ENCODE measurements around the gene MRPL19. TPM values are rescaled to one million over a fixed set of nuclear protein-coding genes. Genes with fewer than 3 reads are reported as not detected.
A peak's percentile ranks its signal among the peaks of the same experiment; 100 is the strongest.
"Not testable (repeated sequence)": the region's sequence is repeated elsewhere in the genome, so short reads cannot be mapped to it uniquely, and the experiment has no call there.

MRPL19 gene
- total RNA-seq, 1 donor from 2014 or later, result 47.6 TPM

DNA sequence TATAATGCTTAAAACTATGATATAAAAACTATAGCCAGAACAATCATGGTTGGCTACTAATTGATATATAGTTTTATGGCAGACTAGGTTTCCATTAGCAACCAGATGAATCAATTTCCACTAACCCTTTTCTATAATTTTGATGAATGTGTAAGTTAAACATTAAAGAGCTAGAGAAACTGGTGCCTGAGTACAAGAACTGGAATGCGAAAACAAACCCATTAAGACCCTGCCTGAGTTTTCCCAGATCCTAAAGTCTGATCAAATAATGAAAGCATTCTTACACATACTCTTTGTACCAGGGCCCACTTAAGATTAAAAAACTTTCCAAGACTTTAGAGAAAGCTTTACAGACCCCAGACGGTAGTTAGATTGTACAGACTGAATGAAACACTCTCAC lies 21.3 kb downstream of the MRPL19 start:
- H3K4me1 Mint-ChIP-seq, result peaks cover 19% of the 10 kb centered on the region
- DNase-seq (ENCODE audit: low spot score in 2 of 2, unreplicated experiment in 2 of 2), result no peak
- TF ChIP-seq, protein P1, sequence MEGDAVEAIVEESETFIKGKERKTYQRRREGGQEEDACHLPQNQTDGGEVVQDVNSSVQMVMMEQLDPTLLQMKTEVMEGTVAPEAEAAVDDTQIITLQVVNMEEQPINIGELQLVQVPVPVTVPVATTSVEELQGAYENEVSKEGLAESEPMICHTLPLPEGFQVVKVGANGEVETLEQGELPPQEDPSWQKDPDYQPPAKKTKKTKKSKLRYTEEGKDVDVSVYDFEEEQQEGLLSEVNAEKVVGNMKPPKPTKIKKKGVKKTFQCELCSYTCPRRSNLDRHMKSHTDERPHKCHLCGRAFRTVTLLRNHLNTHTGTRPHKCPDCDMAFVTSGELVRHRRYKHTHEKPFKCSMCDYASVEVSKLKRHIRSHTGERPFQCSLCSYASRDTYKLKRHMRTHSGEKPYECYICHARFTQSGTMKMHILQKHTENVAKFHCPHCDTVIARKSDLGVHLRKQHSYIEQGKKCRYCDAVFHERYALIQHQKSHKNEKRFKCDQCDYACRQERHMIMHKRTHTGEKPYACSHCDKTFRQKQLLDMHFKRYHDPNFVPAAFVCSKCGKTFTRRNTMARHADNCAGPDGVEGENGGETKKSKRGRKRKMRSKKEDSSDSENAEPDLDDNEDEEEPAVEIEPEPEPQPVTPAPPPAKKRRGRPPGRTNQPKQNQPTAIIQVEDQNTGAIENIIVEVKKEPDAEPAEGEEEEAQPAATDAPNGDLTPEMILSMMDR (IDR thresholded peaks at IDR 0.05; ENCODE audit: unreplicated experiment), result no peak
- peaks cover 39% of the 10 kb centered on the region for H3K36me3 Mint-ChIP-seq
- H3K27me3 Mint-ChIP-seq (ENCODE audit: low read depth), result no peaks in the 10 kb centered on the region
- peak overlapping the region; percentile 92 for H3K27ac Mint-ChIP-seq
- no peak overlapping the region for H3K4me3 Mint-ChIP-seq
- no peaks in the 10 kb centered on the region for H3K9me3 Mint-ChIP-seq

DNA sequence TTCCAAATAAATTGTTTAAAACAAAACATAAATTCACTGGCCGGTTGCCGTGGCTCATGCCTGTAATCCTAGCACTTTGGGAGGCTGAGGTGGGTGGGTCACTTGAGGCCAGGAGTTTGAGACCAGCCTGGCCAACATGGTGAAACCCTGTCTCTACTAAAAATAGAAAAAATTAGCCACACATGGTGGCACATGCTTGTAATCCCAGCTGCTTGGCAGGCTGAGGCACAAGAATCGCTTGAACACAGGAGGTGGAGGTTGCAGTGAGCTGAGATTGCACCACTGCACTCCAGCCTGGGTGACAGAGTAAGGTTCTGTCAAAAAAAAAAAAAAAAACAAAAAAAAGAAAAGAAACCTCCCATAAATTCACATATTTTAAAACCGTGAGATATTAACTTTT lies 28.8 kb downstream of the MRPL19 start:
- H3K36me3 Mint-ChIP-seq, result peaks cover 24% of the 10 kb centered on the region
- H3K9me3 Mint-ChIP-seq; H3K27me3 Mint-ChIP-seq (ENCODE audit: low read depth): not testable (repeated sequence)

DNA sequence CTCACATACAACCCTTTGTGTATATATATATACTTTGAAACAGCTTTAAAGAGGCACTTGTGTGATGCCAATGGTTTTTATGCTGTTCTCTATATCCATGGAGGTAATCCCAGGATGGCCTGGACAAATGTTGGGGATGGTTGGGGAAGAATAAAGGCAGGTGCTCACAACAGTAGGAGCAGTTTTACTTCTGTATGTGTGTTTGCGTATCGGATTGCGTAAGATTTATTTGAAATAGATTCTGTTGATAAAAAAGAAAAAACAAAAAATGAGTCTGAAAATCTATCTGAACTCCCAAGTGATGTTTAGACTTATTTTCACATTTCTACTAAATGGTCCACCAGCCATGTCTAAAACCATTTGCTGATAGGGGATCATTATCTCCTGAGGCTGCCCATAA lies 29.3 kb downstream of the MRPL19 start:
- Mint-ChIP-seq H3K36me3 (peaks cover 24% of the 10 kb centered on the region), H3K27me3 (ENCODE audit: low read depth) (no peaks in the 10 kb centered on the region), H3K27ac (no peak overlapping the region), H3K4me1 (peaks cover 5% of the 10 kb centered on the region), H3K4me3 (no peak overlapping the region), H3K9me3 (no peaks in the 10 kb centered on the region)
- TF ChIP-seq, protein P1 (IDR thresholded peaks at IDR 0.05; ENCODE audit: unreplicated experiment), result no peak
- no peak for DNase-seq (ENCODE audit: low spot score in 2 of 2, unreplicated experiment in 2 of 2)

More for the DNA sequence above, 28.8 kb downstream of the MRPL19 start:
- not testable (repeated sequence) for H3K4me3 Mint-ChIP-seq; H3K27ac Mint-ChIP-seq; H3K4me1 Mint-ChIP-seq; DNase-seq (ENCODE audit: low spot score in 2 of 2, unreplicated experiment in 2 of 2)

DNA sequence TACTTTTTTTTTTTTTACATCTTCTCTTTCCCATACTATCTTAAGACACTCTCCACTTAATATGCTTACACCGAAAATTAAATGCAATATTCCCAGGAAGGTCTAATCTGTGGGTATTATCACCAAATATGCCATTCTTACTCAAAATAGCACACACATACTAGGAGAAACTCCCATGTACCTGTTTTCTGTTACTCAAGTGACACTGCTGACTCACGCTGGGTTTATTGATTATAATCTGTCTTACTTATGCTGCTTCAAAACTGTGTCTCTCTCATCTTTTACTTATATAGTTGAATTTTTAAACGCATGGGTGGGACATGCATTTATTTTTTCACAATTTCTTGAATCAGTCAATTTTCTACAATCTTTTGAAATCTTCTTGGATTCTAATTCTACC lies 29.9 kb downstream of the MRPL19 start:
- peaks cover 20% of the 10 kb centered on the region for H3K36me3 Mint-ChIP-seq
- H3K27ac Mint-ChIP-seq, result no peak overlapping the region
- H3K9me3 Mint-ChIP-seq, result no peaks in the 10 kb centered on the region
- H3K4me1 Mint-ChIP-seq, result peaks cover 5% of the 10 kb centered on the region
- no peak for DNase-seq (ENCODE audit: low spot score in 2 of 2, unreplicated experiment in 2 of 2)
- no peaks in the 10 kb centered on the region for H3K27me3 Mint-ChIP-seq (ENCODE audit: low read depth)
- TF ChIP-seq, protein P1 (IDR thresholded peaks at IDR 0.05; ENCODE audit: unreplicated experiment), result no peak
- H3K4me3 Mint-ChIP-seq, result no peak overlapping the region

DNA sequence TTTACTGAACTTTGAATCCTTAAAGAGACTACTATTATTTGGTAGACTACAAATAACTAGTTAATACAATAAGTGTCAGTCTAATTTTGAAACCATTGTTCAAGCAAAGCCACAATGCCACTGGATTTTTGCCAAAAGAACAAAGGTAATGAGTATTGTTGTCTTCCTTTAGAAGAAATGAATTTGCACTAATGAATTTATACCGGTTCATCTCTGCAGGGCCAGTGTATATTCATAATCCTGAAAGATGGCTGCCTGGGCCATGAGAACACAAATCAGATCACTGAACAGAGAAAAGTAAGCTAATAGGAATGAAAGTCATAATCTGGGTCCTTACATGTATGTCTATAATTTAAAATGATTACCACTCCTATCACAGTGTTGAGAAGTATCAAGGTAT lies 33.0 kb downstream of the MRPL19 start:
- Mint-ChIP-seq H3K27me3 (ENCODE audit: low read depth) (no peaks in the 10 kb centered on the region), H3K4me1 (peaks cover 5% of the 10 kb centered on the region), H3K9me3 (peaks cover 15% of the 10 kb centered on the region), H3K27ac (no peak overlapping the region), H3K4me3 (no peak overlapping the region), H3K36me3 (peaks cover 30% of the 10 kb centered on the region)
- no peak for DNase-seq (ENCODE audit: low spot score in 2 of 2, unreplicated experiment in 2 of 2)
- TF ChIP-seq, protein P1 (IDR thresholded peaks at IDR 0.05; ENCODE audit: unreplicated experiment), result no peak

DNA sequence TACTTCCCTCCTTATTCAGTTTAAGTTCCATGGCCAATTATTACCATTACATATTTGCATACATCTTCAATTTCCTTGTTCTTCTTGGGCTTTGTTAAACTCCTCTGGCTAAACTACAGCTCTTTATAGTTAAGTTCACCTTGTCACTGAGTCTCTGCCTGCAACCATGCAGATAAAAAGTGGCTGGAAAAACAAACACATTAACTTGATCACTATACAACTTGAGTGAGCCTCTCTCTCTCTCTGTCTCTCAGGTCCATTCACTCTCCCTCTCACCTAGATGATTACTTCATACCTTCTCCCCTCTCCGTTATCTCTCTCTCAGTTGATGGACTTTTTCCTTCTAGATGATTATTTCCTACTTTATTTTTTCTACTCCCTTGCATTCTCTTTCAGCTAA lies 33.8 kb downstream of the MRPL19 start:
- Mint-ChIP-seq H3K9me3 (peaks cover 19% of the 10 kb centered on the region), H3K4me3 (no peak overlapping the region), H3K27me3 (ENCODE audit: low read depth) (no peaks in the 10 kb centered on the region), H3K27ac (peak overlapping the region; percentile 55), H3K4me1 (peaks cover 5% of the 10 kb centered on the region), H3K36me3 (peaks cover 37% of the 10 kb centered on the region)
- DNase-seq (ENCODE audit: low spot score in 2 of 2, unreplicated experiment in 2 of 2), result no peak
- TF ChIP-seq, protein P1 (IDR thresholded peaks at IDR 0.05; ENCODE audit: unreplicated experiment), result no peak

DNA sequence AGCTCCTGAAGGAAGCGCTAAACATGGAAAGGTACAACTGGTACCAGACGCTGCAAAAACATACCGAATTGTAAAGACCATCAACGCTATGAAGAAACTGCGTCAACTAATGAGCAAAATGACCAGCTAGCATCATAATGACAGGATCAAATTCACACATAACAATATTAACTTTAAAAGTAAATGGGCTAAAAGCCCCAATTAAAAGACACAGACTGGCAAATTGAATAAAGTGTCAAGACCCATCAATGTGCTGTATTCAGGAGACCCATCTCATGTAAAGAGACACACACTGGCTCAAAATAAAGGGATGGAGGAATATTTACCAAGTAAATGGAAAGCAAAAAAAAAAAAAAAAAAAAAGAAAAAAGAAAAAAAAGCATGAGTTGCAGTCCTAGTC lies 36.8 kb downstream of the MRPL19 start:
- not testable (repeated sequence) for H3K27me3 Mint-ChIP-seq (ENCODE audit: low read depth); H3K4me1 Mint-ChIP-seq; H3K4me3 Mint-ChIP-seq; DNase-seq (ENCODE audit: low spot score in 2 of 2, unreplicated experiment in 2 of 2); H3K27ac Mint-ChIP-seq
- Mint-ChIP-seq H3K9me3 (peaks cover 24% of the 10 kb centered on the region), H3K36me3 (peaks cover 49% of the 10 kb centered on the region)
